Neural crest cell (in vitro differentiated cells): Measurements from ENCODE around the gene TENM3. TPM values are rescaled to one million over a fixed set of nuclear protein-coding genes. Genes with fewer than 3 reads are reported as not detected.

ENCODE experiments used
- DNase-seq: peaks from one replicate; pipeline ENCODE4 v3.0.0; 2021; ENCODE audit warnings: low read depth, mixed read lengths, low spot score
- H3K27ac Mint-ChIP-seq: one replicate; pipeline ENCODE4 v1.8.0; 2021; ENCODE audit warnings: mild to moderate bottlenecking, mixed read lengths; ENCODE audit not compliant: unreplicated experiment
- H3K27me3 Mint-ChIP-seq: 2 replicates; pipeline ENCODE4 v1.8.0; 2021; ENCODE audit warnings: low read depth, mild to moderate bottlenecking, mixed read lengths
- H3K36me3 Mint-ChIP-seq: 2 replicates; pipeline ENCODE4 v1.8.0; 2021; ENCODE audit warnings: low read depth, mild to moderate bottlenecking, mixed read lengths
- H3K4me1 Mint-ChIP-seq: 2 replicates; pipeline ENCODE4 v1.8.0; 2021; ENCODE audit warnings: mixed read lengths
- H3K4me3 Mint-ChIP-seq: one replicate; pipeline ENCODE4 v1.8.0; 2021; ENCODE audit warnings: mild to moderate bottlenecking, mixed read lengths
- H3K9me3 Mint-ChIP-seq: 2 replicates; pipeline ENCODE4 v1.8.0; 2021; ENCODE audit warnings: mixed read lengths
- total RNA-seq: library from RNA; stranded (reverse); gene quantifications from 2 replicates; pipeline ENCODE4 v1.2.1, GENCODE V29; 2021
- TF ChIP-seq, protein P1 (sequence below): fragments of 200-600 bp; sonication (generic); conservative IDR thresholded peaks from 2 replicates; pipeline ENCODE4 v1.5.0; 2021; ENCODE audit warnings: antibody characterized with exemption, mild to moderate bottlenecking

The TENM3 gene
- total RNA-seq, 1 donor from 2014 or later, result 43.9 TPM

DNA sequence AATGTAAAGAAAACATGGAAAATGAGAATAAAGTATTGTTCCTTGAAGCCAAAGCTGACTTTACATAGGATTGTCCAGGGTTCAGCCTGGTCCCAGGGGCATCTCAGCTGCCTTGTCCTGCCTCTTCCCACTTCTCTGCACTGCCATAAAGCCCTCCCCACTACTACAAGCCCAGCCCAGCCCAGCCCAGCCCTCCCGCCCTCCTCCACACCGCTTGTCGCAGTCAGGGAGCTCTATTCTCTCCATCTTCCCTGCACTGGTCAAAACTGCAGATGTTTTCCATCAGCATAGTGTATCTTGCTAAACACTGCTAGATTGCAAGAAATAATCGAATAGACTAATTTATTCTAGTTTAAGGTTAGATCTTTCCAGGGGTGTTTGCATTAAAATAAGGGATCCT is 100.3 kb downstream of the TENM3 start:
- Mint-ChIP-seq H3K9me3 (peaks cover 4% of the 10 kb centered on the region), H3K4me3 (no peak overlapping the region), H3K27me3 (no peaks in the 10 kb centered on the region), H3K36me3 (no peaks in the 10 kb centered on the region), H3K4me1 (peaks cover 21% of the 10 kb centered on the region), H3K27ac (no peak overlapping the region)
- no peak for DNase-seq
- TF ChIP-seq, protein P1, sequence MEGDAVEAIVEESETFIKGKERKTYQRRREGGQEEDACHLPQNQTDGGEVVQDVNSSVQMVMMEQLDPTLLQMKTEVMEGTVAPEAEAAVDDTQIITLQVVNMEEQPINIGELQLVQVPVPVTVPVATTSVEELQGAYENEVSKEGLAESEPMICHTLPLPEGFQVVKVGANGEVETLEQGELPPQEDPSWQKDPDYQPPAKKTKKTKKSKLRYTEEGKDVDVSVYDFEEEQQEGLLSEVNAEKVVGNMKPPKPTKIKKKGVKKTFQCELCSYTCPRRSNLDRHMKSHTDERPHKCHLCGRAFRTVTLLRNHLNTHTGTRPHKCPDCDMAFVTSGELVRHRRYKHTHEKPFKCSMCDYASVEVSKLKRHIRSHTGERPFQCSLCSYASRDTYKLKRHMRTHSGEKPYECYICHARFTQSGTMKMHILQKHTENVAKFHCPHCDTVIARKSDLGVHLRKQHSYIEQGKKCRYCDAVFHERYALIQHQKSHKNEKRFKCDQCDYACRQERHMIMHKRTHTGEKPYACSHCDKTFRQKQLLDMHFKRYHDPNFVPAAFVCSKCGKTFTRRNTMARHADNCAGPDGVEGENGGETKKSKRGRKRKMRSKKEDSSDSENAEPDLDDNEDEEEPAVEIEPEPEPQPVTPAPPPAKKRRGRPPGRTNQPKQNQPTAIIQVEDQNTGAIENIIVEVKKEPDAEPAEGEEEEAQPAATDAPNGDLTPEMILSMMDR, result no peak

DNA sequence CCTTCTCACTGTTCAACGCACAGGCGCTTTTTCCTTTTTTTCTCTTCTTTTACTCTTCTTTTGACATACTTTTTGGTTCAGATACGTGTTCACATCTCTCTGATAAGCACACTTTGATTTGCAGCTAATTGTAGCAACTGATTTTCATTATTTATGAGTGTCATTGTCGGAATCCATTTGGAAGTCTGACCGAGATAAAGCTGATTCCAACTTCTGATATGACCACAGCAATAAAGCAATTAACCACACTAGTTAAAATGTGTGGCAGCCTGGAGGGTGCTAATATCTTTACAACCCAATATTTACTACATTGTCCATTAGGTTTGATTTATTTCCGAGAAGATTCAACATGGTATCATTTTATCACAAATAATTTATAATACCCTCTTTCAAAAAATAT is 101.8 kb downstream of the TENM3 start:
- Mint-ChIP-seq H3K9me3 (peaks cover 4% of the 10 kb centered on the region), H3K36me3 (no peaks in the 10 kb centered on the region), H3K4me1 (peaks cover 21% of the 10 kb centered on the region), H3K27me3 (no peaks in the 10 kb centered on the region), H3K4me3 (no peak overlapping the region), H3K27ac (peak overlapping the region; percentile 89)
- TF ChIP-seq, protein P1, result no peak
- DNase-seq, result no peak

DNA sequence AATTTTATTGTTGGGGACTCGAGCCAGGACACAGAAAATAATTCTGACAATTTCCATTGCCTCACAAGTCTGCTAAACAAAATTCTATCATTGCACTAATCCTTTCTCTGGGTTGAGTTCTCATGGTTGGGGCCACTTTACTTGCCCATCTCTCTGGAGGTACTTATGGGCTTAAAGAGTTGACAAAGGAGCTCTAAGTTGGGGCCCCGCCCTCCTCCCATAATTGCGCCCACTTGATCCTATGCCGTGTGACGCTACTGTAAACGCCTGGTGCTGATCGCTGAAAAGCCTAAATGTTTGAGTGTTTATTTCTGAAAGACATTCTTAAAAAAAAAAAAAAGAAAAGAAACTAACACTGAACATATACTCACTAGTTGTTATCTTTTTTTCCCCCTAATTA is 103.0 kb downstream of the TENM3 start:
- DNase-seq, result no peak
- peaks cover 4% of the 10 kb centered on the region for H3K9me3 Mint-ChIP-seq
- TF ChIP-seq, protein P1, result no peak
- peaks cover 22% of the 10 kb centered on the region for H3K4me1 Mint-ChIP-seq
- no peaks in the 10 kb centered on the region for H3K27me3 Mint-ChIP-seq
- H3K36me3 Mint-ChIP-seq, result no peaks in the 10 kb centered on the region
- no peak overlapping the region for H3K27ac Mint-ChIP-seq
- H3K4me3 Mint-ChIP-seq, result no peak overlapping the region

DNA sequence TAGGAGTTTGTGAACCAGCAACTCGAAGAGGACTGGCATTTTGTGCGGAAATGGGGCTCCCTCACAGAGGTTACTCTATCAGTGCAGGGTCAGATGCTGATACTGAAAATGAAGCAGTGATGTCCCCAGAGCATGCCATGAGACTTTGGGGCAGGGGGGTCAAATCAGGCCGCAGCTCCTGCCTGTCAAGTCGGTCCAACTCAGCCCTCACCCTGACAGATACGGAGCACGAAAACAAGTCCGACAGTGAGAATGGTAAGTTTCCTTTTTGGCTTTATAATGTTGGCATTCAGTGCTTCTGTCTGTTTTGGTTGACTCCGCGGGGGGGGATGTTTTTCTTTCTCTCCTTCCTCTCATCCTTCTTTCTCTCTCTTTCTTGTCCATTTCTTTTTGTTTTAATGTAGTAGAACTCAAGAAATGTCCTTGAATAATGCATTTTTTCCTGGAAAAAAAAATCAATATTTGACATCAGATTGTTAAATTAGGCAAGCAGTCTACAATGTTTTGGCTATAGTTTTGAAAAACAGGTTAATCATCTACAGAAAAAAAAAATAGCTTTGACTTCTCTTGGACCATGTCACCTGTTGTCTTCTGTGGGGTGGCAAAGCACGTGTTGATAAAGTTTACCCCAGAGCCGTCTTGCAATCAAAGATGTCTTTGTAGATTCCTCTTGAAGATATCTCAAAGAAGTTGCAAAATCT is 103.6 kb downstream of the TENM3 start:
- no peak overlapping the region for H3K27ac Mint-ChIP-seq
- H3K4me1 Mint-ChIP-seq, result peaks cover 26% of the 10 kb centered on the region
- H3K36me3 Mint-ChIP-seq, result no peaks in the 10 kb centered on the region
- no peak overlapping the region for H3K4me3 Mint-ChIP-seq
- DNase-seq, result no peak
- no peaks in the 10 kb centered on the region for H3K27me3 Mint-ChIP-seq
- TF ChIP-seq, protein P1, result no peak
- H3K9me3 Mint-ChIP-seq, result peaks cover 4% of the 10 kb centered on the region

DNA sequence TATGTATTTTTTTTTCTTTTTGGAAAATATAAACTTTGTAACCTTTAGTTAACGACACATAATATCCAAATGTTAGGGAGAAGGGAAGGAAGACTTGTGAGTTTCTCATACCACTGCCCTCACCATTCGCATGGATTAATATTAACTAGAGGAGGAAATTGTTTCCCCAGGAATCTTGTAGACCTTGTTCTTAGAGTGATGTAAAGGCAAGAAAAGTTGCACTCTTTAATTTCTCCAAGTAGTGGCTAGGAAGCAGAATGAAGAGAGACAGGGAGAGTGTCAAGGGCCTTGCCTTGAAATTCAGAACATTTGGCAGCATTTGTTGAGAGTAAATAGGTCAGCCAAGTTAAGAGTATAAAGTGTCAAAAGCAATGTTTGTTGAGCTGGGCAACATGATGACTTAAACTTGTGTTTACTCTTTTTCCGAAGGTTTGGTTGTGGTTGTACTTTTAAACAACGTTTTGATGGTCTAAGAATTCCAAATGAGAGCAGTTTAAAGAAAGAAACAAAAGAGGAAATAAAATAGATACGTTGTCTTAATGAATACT is 105.7 kb downstream of the TENM3 start:
- TF ChIP-seq, protein P1, result no peak
- H3K9me3 Mint-ChIP-seq, result no peaks in the 10 kb centered on the region
- DNase-seq, result no peak
- no peak overlapping the region for H3K4me3 Mint-ChIP-seq
- H3K27ac Mint-ChIP-seq, result no peak overlapping the region
- no peaks in the 10 kb centered on the region for H3K36me3 Mint-ChIP-seq
- H3K4me1 Mint-ChIP-seq, result peaks cover 19% of the 10 kb centered on the region
- no peaks in the 10 kb centered on the region for H3K27me3 Mint-ChIP-seq
